Nucleus accumbens (tissue), 56 donors: ENCODE measurements around the gene FAM131A.

Experiments used
- DNase-seq, 56 donors: peaks; one replicate each; lab custom pipeline; 2025; lab: John Stamatoyannopoulos, UW

FAM131A gene

GRCh38 chr3:184315871-184316661, 21.3 kb upstream of the FAM131A start:
- no peak for DNase-seq

DNA sequence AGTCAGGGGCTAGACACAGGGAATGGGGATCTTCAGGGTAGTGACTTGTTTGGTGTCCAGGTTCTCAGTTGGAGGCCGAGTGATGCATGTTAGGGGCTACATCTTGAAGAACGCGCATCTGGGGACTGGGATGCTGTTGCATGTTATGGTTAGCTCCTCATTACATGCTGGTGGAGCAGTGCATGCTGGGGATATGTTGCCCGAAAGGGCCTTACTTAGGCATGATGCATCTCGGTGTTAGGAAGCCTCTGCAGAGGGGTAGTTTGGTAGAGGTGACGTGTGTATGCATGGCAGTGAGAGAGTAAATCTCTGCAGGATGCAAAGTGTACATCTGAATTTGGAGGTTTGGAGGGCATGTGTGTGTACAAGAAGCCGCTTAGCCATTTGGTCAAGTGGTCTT, 20.6 kb upstream of the FAM131A start:
- no peak for DNase-seq

GRCh38 chr3:184317201-184317600, 20.2 kb upstream of the FAM131A start:
- DNase-seq: no peak

DNA sequence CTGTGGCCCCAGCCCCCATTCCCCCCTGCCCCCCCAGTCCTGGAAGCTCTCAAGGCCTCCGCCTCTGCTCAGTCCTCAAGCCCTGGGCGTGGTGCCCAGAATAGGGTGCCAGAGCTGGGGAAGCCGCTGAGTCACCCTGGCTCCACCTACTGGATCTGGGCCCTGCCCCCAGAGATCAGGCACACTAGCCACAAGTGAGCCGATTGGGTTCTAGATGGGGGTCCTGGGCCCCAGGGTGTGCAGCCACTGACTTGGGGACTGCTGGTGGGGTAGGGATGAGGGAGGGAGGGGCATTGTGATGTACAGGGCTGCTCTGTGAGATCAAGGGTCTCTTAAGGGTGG, 17.3 kb upstream of the FAM131A start:
- peak; percentile 37 to 97 (median 86) for DNase-seq

DNA sequence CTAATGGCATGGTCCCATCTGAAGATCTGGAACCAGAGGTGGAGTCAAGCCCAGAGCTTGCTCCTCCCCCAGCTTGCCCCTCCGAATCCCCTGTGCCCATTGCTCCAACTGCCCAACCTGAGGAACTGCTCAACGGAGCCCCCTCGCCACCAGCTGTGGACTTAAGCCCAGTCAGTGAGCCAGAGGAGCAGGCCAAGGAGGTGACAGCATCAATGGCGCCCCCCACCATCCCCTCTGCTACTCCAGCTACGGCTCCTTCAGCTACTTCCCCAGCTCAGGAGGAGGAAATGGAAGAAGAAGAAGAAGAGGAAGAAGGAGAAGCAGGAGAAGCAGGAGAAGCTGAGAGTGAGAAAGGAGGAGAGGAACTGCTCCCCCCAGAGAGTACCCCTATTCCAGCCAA, 15.7 kb upstream of the FAM131A start:
- no peak for DNase-seq

GRCh38 chr3:184322731-184323487, 14.5 kb upstream of the FAM131A start:
- DNase-seq: no peak

DNA sequence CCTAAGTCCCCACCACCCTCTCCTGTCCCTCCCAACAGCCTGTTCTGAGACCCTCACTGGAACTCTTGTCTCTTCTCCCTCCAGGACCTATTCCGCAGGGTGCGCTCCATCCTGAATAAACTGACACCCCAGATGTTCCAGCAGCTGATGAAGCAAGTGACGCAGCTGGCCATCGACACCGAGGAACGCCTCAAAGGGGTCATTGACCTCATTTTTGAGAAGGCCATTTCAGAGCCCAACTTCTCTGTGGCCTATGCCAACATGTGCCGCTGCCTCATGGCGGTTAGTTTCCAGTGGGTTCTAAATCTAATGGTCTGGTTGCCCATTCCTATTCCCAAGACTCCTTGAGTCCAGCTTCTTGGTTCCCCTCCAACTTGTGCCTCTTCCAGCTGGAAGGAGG, 13.7 kb upstream of the FAM131A start:
- no peak for DNase-seq

DNA sequence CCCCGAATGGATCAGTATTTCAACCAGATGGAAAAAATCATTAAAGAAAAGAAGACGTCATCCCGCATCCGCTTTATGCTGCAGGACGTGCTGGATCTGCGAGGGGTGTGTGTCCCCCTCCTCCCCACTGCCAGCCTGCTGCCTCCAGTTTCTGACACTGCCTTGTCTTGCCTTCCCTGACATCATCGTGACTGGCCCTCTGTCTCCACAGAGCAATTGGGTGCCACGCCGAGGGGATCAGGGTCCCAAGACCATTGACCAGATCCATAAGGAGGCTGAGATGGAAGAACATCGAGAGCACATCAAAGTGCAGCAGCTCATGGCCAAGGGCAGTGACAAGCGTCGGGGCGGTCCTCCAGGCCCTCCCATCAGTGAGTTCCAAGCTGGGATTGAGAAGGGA, 12.1 kb upstream of the FAM131A start:
- DNase-seq: no peak

- DNase-seq: no peak
Measured at GRCh38 chr3:184325715-184326369, 11.6 kb upstream of the FAM131A start.

DNA sequence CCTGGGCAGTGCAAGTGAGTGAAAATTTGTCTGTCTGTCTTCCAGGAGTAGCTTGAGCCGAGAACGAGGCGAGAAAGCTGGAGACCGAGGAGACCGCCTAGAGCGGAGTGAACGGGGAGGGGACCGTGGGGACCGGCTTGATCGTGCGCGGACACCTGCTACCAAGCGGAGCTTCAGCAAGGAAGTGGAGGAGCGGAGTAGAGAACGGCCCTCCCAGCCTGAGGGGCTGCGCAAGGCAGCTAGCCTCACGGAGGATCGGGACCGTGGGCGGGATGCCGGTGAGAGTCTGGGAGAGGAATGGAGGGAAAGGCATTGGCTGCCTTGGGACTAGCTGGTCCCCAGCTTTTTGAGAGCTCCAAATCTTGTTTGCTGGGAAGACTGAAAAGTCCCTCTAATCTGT, 10.2 kb upstream of the FAM131A start:
- DNase-seq: no peak

DNA sequence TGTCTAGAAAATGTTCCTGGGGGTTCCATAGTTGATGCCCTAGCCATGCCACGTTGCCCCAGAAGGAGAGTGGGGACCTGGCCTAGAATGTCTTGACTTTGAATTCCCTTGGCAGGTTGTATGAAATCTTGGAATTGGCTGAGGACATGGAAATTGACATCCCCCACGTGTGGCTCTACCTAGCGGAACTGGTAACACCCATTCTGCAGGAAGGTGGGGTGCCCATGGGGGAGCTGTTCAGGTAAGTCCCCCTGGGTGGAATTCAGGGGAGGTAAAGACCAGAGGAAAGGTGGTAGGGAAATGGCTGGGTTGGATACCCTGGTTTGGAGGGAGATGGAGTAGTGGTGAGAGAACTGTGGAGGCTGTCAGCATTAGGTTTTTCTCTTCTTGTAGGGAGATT, 8.9 kb upstream of the FAM131A start:
- no peak for DNase-seq

- no peak for DNase-seq
Measured at GRCh38 chr3:184332370-184333090, 4.9 kb upstream of the FAM131A start.

DNA sequence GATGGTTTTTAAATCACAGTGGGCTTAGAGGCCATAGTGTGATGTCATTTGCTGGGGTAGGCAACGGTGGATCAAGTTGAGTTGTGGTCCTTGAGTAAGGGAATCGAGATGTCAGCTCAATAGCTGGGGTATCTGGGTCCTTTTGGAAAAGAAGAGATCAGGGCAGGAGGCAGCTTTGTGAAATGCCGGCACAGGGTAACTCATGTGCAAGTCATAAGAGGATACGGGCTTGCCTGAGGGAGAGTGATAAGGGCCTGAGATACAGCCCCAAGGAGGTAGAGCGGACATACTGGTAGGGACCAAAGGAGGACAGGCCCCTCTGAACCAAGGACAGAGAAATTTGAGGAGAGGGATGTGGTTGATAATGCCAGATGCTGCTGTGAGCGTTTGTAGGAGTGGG, 4.2 kb upstream of the FAM131A start:
- no peak for DNase-seq

- DNase-seq: no peak
Measured at GRCh38 chr3:184333700-184334099, 3.7 kb upstream of the FAM131A start.

GRCh38 chr3:184334470-184335158, 2.8 kb upstream of the FAM131A start:
- no peak for DNase-seq

- DNase-seq: no peak
Measured at GRCh38 chr3:184335291-184335660, 2.1 kb upstream of the FAM131A start.

DNA sequence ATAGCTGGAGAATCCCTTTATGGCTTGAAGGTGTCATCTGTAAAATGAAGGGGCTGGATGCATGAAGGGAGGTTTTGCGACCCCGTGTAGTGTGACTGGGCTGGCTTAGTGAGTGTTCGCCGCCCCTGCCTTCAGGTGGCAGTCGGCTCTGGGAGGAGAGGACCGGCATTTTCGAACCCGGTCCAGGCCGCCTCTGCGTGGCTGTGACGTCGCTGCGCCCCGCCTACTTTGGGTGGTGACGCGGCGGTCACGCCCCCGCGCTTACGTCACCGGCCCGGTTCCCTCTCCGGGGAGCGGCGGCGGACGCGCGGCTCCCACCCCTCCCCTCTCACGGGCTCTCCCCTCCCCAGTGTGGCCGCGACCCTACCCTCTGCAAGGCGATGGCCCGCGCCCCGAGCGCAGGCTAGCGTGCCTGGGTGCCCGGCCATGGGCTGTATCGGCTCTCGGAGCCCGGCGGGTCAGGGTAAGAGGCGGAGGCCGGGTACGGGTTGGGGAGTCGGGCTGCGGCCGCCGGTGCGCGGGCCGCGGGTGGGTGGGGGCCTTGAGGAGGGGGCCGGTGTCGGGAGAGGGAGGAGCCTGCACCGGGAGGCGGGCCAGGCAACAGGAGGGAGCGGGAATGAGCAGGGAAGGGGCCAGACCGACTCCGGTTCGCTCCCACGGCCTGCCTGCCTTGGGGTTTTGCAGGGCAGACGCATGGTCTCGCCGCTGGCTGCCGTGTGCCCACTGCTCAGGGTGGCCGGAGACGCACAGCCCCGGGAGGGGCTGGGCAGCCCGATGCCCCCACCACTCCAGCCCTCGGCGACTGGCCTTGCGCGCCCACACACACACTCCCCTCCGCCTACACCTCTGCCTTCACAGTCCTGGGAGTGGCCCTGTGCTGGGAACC, 1.5 kb upstream of the FAM131A start:
- peak; percentile 8 to 93 (median 83) for DNase-seq

DNA sequence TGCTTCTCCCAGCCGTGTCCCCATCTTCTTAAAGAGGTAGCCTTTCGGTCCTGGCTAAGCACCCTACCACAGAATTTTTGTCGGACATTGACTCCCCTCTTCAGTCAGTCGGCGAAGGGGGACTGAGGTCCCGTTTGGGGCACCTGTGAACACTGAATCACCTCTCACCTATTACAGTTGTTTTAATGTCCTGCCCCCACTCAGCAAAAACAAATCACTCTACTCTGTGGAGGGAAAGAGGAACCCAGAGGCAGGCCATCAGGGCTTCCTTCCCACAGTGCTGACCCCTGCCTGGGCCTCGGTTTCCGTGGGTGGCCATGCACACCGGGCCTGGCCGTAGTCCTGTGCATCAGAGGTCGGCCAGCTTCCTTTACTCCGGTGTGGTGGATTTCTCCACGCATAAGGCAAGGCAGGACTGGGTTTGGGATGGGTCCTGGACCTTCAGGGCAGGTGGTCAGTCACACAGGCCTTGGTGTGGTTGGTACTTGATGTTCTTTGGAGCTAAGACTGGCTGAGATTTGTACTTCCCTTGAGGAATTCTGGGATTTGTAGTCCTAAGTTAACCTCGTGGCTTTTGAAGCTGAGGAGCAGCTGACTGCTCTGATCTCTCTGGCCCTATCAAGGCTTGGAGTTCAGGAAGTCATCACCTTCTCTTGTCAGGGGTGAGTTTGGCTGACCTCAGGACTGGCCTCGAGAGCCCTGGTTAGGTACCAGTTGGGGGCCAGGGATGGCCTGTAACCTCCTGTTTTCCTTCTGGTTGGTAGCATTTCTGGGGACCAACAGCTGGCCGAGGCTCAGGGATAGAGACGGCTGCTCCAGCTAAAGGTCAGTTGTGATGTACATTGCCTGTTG, 627 bp upstream of the FAM131A start:
- peak in 43 of 56 donors; percentile 18 to 79 (median 53) for DNase-seq
